ENCODE results near the gene IL11.
A peak's percentile ranks its signal among the peaks of the same experiment; 100 is the strongest.
"Not testable (repeated sequence)": the region's sequence is repeated elsewhere in the genome, so short reads cannot be mapped to it uniquely, and the experiment has no call there.

The IL11 gene

DNA sequence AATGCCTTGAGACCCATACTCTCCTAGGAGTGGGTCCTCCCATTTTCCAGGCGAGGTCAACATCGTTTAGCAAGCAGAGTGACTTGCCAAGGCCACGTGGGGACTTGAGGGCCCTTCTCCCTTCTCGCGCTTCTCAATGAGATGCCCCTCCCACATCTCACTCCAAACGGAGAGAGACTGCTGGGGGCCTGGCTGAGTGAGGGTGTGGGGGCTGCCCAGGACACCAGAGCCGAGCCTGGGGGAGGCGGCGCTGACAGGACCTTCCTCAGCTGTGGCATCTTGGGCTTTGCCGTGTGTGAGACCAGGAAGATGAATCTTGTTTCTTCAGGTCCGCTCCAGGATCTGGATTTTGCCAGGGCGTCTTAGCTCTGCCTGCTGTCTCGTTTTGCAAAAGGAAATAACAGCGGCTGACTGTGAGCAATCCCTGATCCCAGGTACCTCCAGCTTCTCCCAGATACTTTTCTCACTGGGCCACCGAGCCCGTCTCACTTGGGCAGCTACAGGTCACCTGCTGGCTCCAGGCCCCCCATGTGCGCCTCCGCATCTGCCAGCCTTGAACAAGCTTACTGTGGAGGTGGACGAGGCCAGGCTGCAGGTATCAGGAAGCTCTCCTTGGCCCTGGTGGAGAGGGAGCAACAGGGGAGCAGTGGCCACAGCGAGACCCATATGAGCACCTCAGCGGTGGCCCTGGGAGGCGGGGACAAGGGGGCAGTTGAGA lies 21.8 kb downstream of the IL11 start:
- no peak for DNase-seq

DNA sequence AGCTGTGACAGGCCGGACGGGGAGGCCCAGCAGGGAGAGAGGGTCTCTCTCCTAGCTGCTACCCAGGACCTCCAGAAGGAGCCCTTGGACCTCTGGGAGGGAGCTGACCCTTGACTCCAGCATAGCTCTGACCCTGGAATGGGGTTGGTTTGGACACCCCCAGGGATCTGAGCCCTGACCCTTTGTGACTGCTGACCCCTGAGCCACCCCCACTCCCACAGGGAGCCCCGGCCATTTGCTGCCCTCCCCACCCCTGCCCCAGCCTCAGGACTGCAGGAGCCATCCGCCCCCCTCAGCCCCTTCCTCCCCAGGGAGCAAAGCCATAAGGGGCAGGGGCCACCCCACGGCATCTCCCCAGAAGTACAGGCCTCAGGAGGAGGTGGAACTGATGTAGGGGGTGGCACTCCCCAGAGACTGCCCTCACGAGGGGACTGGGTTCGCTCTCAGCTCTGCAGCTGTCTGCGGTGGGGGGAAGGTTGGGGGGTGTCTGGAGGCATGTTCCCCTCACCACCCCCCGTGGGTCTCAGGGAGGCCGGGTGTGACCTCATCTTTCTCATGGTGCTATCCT lies 22.7 kb downstream of the IL11 start:
- DNase-seq: no peak

DNA sequence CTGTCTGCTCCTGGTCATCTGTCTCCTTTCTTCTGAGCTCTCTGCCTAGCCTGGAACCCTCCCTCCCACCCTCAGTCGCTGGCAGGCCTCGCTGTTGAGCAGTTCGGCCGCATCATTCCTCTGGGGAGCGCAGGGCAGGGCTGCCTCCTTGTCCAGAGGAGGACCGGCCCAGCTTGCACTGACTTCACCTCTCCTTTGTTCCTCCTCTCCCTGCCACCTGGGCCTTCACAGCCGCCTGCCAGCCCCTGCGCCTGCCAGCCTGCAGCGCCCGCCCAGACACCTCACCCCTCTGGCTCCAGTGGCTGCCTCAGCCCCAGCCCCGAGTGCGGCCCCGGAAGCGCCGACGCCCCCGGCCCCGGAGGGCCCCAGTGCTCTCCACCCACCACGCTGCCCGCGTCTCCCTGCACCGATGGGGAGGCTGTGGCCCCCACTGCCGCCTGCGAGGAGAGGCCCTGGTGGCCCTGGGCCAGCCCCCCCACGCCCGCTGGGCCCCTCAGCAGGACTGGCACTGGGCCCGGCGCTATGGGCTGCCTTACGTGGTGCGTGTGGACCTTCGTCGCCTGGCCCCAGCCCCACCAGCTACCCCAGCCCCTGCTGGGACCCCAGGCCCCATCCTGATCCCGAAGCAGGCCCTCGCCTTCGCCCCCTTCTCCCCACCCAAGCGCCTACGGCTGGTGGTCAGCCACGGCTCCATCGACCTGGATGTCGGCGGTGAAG lies 23.4 kb downstream of the IL11 start:
- DNase-seq: no peak

DNA sequence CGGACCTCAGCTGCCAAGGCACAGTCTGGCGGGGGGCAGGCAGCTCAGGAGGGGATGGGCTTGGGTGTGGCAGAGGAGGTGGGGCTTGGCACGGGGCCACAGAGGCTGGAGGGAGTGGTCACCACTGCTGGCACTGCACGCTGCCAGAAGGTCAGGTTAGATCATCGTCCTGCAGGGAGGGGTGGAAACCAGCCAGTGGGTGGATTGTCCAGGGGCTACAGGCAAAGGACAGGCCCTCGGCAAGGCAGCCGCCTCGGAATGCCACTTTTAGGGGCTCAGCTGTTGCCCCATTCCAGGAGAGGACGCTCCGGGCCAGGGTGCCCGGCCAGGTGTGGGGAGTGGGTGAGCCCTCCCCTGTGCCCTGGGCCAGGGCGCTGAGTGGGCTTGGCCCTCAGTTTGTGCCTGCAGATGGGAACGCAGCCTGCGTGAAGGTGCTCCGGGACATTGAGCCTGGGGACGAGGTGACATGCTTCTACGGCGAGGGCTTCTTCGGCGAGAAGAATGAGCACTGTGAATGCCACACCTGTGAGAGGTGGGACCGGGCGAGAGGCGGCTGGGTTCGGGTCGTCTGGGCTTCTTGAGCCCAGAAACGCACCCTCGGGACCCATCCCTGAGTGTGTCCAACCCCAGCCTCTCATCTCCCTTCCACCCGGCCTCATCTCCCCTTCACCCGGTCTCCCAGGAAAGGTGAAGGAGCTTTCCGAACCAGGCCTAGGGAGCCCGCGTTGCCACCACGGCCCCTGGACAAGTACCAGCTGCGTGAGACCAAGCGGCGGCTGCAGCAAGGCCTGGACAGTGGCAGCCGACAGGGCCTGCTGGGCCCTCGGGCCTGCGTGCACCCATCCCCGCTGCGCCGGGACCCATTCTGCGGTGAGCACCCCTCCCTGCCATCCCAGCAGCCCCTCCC lies 24.2 kb downstream of the IL11 start:
- DNase-seq: no peak

DNA sequence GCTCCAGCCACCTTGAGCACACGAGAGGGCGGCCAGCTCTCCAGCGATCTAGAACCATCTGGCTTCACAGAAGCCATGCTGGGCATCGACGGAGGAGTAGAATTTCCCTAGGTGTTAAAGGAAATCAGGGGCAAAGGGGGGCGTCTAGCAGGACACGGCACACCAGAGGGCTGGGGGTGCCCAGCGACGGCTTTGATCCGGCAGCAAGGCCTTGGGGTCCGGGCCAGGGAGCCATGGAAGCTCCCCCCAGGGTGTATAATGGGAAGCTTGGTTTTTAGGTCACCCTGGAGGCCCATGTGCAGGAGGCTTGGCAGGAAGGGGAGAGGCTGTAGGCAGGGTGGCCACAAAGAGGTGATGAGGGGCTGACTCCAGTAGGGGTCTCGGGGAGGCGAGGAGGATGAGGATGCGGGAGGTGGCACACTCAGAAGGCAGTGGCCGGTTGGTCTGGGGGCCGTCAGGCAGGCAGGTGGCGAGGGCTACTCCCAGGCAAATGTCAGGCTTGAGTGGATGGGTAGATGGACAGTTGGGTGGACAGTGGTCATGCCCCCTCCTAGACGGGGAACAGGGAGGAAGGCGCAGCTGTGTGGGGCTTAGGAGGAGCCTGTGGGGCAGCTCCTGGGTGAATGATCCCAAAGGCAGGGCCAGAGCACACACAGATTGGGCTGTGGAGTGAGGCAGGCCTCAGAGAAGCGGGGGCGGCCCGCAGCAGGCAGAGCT lies 25.0 kb downstream of the IL11 start:
- no peak for DNase-seq

DNA sequence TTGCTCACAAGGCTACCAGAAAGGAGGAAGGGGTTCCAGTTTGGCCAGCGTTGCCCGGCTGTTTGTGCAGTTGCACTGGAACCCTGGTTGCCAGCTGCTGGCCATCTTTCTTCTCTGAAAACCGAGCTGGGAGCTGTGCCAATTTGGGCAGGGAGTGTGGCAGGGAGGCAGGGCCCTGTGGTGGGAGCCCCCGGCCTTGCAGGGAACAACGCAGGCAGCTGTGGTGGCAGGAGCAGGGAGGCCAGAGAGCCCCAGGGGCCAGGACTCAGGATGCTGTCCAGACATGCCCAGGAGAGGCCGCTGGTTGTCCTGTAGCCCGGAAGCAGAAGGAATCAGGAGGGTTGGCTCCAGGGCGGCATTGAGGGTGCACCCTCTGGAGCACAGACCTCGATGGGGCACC lies 25.8 kb downstream of the IL11 start:
- no peak for DNase-seq

DNA sequence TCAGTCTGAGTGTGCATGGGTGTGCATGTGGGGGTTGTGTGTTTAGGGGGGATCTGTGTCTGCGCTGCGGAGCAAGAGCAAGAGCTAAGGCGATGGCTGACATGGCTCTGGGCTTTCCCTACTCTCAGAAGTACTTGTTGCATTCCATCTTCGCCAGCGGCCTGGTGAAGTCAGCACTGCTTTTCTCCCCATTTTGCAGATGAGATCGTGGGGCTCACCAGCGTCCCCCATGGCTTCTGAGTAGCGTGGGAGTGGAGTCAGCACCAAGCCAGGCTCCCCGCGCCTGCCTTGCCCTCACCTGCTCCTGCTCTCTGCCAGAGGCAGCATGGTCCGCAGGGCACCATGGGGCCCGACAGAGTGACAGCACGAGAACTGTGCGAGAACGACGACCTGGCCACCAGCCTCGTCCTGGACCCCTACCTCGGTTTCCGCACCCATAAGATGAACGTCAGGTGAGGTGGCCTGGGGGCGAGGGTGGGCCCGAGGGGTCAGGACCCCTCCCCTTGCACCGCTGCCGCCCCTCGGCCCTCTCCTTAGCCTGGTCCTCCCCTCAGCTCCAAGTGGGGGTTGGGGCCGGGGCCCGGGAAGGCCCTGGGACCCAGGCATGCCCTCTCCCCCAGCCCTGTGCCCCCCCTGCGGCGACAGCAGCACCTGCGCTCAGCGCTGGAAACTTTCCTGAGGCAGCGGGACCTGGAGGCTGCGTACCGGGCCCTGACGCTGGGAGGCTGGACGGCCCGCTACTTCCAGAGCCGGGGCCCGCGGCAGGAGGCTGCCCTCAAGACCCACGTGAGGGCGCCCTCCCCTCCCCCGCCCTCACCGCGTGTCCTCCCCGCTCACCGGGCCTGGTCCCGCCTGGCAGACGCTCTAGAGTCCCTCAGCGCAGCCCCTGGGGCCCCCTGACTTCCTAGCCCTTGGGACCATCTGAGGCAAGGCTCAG lies 28.4 kb downstream of the IL11 start:
- no peak for DNase-seq

DNA sequence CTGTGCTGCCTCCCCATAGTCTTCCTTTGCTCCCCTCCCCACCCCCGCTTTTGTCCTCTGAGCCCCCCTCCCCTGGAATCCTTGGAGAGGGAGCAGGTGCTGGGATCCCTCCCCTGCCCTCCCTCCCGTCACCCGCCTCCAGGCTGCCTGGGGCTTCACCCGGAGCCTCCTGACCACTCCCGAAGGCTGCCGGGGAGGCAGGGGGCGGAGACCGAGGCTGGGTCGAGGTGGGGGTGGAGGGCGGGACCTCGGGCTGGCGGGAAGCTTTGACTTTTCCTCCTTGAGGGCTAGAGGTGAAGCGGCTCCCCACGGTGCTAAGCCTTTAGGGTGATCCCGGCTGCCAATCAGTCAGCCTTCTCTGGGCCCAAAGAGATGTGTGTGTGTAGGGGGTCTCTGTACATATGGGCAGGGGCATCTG lies 29.1 kb downstream of the IL11 start:
- peak; percentile 87 for DNase-seq

DNA sequence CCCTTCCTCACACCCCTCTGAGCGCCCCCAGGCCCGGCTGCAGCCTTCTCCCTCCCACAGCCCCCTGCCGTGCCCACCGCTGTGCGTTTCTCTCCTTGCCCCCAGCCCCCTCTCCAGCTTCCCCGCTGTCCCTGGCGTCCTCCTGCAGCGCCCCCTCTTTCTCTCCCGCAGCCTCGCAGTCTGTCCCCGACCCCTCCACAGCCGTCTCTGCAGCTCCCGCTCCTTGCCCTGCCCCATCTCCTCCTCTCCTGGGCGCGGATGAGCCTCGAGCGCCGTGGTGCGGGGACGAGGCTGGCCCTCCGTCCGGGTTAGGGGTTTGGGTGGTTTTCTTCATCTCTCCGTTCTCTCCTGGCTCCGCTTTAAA lies 29.5 kb downstream of the IL11 start:
- DNase-seq: no peak

DNA sequence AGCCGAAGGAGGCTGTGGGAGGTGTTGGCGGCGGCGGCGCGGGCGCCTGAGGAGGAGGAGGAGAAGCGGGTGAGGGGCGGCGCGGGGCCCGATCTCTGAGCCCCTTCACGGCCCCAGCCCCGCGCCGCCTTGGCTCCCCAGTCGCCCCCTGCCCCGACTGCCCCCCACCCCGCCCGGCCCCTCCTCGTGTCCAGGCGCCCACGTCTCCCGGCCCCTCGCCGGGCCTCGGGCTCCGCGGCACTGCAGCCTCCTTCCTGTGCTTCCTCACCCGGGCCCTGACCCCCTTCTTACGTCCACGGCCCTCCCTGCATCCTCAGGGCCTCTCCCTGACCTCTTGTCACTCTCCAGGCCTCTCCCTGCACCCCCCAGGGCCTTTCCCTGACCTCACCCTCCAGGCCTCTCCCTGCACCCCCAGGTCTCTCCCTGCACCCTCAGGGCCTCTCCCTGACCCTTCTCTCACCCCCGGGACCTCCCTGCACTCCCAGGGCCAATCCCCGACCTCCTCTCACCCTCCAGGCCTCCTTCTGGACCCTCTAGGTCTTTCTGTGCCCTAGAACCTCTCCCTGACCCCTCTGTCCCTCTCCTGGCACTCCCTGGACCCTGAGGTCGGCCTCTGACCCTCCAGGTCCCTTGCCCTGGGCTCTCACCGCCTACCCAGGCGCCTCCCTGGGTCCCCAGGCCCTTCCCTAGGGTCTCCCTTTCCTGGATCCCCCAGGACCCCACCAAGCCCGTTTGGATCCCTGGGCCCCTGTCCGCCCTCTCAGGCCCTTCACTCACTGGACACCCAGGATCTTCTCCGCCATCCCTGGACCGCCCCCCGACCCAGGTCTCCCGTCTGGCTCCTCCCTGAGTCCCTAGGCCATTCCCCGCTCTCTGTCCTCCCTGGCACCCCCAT lies 30.1 kb downstream of the IL11 start:
- peak; percentile 66 for DNase-seq

DNA sequence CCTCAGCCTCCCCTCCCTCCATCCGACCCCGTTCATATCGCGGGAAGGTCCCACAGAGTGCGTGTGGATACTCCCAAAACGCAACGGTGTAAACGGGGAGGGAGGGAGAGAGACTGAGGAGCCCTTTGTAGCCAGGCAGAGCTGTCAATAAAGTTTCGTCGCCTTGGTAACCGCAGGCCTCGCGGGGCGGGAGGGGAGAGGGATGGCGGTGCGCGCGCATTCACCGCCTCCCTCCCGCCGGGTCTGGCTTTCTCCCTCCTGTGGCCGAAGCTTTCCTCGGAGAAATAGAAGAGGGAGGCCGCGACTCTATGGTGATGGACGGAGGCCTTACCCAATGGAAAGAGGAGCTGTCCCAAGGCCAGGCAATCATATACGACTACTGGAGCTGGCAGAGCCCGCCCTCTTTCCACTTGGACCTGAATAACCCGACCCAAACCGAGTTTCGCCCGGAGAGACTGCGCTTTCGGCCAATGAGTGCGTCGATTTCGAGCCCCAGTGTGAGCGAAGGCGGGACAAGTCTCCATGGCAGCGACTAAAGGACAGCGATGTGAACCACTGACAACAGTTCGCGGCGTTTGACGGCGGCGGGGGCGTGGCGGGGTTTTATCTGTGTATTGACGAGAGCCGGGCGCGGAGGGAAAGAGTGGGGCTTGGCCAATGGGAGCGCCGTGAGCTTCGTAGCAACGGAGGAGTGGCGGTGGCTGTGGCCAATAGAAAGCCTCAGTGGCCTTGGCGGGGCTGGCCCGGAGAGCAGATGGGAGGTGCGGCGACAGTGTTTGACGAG lies 31.0 kb downstream of the IL11 start, which contains the start of gene KMT5C:
TSS of gene KMT5C (plus strand) at position 772 of the 784 bp plus-strand sequence. CDS start 2,061 bp downstream, outside the sequence.
- DNase-seq: peak; percentile 100

DNA sequence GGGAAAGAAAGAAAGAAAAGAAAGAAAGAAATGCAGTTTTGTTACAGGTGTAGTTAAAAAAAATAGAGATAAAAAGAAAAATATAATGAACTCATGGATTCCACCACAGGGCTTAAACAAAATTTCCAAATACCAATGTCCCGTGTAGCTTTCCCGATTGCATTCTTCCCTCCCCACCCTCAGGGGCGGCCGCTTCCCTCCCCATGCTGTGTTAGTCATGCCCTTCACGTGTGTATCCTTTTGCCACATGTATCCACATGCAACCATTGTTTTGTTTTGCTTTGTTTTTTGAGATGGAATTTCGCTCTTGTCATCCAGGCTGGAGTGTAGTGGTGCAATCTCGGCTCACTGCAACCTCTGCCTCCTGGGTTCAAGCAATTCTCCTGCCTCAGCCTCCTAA lies 34.2 kb downstream of the IL11 start:
- no peak for DNase-seq

DNA sequence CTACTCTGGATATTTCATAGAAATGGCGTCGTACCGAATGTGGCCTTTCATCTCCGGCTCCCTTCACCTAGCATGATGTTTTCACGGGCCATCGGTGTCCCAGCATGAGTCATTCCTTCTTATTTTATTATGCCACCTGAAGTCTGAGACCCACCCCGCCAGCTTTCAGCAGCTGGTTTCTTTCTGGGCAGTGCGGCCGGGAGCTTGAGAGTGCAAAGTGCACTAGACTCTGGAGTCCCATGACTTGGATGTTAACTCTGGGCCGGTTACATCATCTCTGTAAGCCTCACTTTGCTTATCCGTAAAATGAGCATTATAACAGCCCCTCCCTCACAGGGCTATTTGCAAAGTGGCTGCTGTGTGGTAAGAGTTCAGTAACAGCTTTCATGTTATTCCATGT lies 36.4 kb downstream of the IL11 start:
- DNase-seq: no peak

DNA sequence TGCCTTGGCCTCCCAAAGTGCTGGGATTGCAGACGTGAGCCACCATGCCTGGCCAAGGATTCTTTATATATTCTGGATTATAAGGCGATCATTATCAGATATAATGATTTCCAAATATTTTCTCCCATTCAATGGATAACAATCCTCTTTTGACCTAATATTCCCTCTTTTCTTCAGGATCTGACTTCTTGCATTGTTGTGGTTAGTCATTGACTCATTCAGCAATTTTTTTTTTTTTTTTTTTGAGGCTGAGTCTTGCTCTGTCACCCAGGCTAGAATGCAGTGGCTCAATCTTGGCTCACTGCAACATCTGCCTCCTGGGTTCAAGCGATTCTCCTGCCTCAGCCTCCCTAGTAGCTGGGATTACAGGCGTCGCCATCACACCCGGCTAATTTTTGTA lies 40.5 kb downstream of the IL11 start:
- DNase-seq: not testable (repeated sequence)

DNA sequence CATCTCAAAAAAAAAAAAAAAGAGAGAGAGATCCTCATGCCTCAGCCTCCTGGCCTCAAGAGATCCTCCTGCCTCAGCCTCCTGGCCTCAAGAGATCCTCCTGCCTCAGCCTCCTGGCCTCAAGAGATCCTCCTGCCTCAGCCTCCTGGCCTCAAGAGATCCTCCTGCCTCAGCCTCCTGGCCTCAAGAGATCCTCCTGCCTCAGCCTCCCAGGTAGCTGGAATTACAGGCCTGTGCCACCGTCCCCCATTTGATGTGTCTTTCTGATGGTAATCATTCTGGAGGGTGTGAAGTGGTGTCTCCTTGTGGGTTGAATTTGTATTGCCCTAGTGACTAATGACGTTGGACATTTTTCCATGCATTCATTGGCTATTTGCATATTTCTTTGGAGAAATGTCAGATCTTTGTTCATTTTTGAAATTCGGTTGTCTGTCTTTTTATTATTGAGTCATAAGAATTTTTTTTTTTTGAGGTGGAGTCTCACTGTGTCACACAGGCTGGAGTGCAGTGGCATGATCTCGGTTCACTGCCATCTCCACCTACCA lies 41.4 kb downstream of the IL11 start:
- DNase-seq: not testable (repeated sequence)

DNA sequence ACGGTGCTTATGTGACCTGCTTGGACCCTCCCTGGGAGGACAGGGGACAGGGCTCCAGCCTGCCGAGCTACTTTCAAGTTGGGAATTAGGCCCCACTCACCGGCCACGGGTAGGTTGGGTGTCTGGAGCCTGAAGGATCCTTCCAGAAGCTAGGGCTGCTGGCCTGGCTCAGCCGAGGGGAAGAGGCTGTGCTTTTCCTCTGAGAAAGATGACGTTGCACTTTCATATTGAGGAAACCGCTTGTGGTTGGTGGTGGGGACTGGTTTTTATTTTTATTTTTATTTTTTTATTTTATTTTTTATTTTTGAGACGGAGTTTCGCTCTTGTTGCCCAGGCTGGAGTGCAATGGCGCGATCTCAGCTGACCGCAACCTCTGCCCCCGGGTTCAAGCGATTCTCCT lies 45.1 kb downstream of the IL11 start, which contains the start of gene TMEM150B:
TSS of gene TMEM150B (minus strand) at position 170 of the 400 bp plus-strand sequence. CDS start 4,305 bp downstream, outside the sequence.
- DNase-seq: no peak

DNA sequence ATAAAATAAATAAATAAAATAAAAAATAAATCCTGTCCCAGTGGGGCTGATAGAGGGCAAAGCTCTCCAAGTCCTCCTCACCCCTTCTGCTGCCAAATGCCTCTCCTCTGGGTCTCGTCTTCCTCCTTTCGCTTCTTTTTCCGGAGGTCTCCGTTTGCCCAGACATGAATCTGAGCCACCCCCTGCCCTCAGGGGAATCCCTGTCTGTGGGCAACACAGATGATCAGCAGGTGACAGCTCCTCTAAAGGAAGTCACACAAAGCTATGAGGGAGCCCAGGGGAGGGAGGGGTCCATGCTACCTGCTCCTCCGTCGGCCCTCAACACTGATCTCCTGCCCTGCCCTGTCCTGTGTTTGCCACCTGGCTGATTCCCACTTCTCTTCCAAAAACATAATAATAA lies 45.6 kb downstream of the IL11 start:
- DNase-seq: no peak

DNA sequence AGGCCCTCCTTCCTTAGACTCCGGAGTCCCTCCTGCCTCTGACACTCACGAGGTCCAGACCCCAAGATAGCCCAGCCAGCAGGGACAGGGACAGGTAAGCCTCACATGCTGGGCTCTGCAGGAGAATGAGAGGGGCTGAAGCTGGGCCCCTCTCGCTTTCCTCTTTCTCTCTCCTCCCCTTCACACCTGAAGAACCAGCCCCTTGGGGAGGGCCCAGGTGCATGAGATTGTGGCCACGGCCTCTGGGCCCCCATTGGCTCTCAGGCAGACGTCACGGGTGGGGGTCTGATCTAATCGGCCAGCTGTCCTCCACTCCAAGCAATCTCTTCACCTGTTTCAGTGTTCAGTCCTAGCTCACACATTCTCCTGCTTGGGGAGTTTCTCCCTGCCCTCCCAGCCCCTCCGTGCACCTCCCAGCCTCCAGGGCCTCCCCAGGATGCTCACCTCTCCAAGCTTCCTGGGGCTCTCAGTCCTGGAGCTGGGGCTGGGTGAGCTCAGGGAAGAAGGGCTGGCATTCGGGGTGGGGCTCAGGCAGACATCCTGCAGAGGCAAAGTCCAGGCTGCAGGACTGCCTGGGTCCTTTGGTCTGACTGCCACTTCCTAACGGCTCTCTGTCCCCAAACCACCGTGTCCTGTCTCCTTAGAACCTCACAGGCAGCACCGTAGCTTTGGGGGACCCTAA lies 47.9 kb downstream of the IL11 start:
- DNase-seq: no peak
